Kasumi-1 (cell line): ENCODE results near the gene FSD1.
"Not testable (repeated sequence)": the region's sequence is repeated elsewhere in the genome, so short reads cannot be mapped to it uniquely, and the experiment has no call there.

Experiments used
- DNase-seq, 2 experiments: peaks; one replicate each; lab custom pipeline; 2025; lab: John Stamatoyannopoulos, UW

The FSD1 gene

DNA sequence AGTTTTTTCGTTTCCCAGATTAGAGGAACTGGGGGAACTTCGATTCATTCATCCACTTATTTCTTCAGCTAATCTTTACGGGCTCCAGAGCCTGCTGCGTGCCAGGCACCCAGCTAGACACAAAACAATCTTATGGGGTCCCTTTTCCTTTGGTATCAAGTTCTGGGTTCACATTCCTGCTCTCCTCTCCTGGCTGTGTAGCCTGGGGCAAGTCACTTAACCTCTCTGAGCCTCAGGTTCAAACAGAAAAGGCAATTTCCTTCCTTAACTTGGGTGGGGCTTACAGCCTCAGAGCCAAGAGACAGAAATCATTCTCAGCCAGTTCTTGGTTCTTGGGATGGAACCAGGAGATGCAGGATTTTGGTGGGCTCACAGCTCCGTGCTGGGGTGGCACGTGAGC, 19.4 kb upstream of the FSD1 start:
- DNase-seq: no peak

DNA sequence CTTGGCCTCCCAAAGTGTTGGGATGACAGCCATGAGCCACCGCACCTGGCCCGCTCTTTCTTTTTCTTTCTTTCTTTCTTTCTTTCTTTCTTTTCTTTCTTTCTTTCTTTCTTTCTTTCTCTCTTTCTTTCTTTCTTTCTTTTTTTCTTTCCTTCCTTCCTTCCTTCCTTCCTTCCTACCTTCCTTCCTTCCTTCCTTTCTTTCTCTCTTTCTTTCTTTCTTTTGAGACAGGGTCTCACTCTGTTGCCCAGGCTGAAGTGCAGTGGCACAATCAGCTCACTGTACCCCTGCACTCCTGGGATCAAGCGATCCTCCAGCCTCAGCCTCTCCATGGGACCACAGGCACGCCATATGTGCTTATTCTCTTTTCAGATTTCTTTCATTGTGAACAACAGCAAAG, 18.3 kb upstream of the FSD1 start:
- not testable (repeated sequence) for DNase-seq

DNA sequence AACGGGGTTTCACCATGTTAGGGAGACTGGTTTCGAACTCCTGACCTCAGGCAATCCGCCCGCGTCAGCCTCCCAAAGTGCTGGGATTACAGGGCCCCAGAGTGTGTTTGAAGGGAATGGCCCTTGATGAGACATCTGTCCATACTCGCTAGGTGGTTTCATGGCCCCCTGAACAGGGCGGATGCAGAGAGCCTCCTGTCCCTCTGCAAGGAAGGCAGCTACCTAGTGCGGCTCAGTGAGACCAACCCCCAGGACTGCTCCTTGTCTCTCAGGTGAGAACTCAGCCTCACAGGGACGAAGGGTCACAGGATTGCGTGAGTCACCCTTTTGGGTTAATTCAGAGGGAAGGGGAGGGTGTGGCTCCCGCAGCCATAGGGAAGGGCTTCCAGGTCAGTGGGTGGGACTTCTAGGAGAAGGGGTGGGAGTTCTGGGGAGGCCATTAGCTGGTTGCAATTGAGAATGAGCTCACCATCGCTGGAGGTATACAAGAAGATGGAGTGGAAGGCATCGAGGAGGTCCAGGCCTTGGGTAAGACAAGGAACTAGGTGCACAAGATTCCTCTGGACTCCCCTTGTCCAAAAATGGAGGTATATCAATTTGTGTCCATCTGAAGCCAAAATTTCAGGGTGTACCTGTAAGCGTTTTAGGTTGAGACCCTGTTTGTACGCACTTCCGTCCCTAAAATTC, 16.2 kb upstream of the FSD1 start:
- DNase-seq: no peak

DNA sequence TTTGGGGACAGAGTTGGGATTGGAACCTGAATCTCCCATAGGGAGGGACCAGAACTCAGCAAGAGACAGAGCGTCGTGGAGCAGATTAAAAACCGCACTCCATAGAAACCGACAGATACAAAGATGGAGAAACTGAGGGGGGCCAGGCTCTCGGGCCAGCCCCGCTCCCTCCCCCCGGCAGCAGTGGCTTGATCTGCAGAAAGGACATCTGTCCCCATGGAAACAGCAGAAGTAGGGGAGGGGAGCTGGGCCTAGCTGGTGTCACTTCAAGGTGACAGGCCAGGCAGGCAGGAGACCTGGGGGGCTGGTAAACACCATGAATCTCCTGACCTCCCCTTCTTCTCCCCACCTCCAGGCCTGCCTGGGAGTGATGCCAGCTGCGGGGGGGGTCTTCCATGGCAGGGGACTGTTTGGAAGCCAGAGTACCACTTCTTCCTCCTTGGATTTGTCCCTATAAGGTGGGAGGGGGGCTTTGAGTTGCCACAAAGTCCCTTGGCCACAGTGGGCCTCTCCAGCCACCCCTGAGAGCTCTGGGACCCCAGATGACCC, 13.1 kb upstream of the FSD1 start:
- no peak for DNase-seq

DNA sequence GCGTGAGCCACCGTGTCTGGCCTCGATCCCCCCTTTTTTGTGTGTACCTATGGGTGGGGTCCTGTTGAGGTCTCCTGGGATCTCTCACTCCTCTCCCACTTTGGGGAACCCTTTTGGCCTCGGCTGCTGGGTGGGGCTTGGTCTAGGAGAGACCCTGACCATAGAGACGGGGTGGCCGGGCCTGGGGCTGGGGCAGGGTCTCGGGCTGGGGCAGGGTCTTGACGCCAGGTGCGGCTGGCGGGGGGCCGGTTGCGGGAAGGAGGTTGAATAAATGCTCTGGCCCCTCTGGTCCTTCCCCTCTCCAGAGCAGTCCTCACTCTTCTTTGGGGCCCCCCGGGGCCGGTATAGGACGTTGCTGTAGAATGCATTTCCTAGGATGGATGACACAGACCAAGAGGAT, 11.9 kb upstream of the FSD1 start:
- no peak for DNase-seq

DNA sequence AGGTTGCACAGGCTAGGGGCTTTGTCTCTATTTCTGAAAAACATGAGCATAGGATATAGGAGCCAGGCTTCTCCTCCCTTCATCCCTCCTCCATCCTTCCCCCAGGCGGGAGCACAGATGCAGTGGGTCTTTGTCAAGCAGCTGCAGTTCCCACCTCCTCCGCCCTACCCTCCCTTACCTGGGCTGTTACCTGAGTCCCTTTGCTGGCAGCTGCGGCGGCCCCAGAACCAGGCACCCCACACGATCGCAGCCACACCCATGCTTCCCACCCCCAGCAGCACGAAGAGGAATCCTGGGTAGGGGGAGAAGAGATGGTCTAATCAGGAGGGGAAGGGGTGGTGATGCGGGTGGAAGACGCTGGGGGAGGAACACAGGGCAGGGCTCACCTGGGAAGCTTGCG, 10.0 kb upstream of the FSD1 start:
- no peak for DNase-seq

DNA sequence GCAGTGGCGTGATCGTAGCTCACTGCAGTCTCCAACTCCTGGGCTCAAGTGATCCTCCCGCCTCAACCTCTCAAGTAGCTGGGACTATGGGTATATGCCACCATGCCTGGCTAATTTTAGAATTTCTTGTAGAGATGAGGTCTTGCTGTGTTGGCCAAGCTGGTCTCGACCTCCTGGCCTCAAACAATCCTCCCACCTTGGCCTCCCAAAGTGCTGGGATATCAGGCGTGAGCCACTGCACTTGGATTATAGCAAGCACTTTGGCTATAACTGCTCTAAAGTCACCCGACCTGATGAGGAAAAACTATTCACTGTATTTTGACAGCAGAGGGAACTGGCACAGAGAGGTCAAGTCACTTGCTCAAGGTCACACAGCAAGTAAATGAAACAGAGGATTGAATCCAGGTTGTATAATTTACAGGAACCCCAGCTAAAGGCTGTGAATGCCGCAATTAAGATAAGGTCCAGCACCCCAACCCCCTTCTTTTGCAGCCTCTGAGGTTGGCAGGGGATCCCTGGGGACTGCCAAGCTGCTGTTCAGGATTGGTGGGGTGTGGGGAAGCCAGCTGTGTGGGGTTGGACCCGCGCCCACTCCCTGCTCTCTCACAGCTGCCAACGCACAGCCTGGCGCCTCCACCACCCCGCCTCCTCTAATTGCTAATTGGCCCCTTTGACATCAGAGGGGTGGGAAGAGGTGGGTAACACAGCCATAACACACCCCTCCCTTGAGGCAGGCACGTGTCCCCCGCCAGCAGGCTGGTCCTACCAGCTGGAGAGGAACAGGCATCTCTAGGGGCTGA, 8.2 kb upstream of the FSD1 start:
- no peak for DNase-seq

DNA sequence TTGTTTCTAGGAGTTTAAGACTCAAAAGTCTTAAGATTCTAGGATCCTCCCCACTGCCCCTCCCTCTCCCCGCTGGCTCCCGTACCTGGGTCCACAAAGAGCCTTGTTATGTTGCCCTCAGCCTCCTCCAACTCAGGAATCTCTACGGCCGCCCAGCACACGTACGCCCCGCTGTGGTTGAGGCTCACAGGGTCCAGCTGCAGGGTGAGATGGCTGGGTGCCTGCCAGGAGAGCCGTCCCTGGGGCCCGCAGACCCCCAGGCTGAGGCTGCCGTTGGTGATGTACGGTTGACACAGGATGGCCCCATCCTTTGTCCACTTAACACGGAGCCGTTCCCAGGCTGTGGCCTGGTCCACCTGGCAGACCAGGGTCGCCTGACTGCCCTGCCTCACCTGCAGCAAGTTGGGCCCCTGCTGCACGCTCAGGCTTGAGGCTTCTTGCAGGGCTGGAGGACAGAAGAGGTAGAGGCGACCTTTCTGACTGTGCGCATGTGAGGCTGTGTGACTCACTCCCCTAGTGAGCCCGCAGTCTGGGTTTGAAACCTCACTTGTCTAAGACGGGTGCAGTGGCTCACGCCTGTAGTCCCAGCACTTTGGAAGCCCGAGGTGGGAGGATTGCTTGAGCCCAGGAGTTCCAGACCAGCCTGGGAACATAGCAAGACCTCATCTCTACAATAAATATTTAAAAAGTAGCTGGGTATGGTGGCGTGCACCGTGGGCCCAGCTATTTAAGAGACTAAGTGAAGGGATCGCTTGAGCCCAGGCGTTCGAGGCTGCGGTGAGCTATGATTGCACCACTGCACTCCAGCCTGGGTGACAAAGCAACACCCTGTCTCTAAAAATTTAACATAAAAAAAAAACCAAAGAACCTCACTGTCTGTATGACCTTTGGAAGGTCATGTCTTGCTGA, 6.2 kb upstream of the FSD1 start:
- no peak for DNase-seq

DNA sequence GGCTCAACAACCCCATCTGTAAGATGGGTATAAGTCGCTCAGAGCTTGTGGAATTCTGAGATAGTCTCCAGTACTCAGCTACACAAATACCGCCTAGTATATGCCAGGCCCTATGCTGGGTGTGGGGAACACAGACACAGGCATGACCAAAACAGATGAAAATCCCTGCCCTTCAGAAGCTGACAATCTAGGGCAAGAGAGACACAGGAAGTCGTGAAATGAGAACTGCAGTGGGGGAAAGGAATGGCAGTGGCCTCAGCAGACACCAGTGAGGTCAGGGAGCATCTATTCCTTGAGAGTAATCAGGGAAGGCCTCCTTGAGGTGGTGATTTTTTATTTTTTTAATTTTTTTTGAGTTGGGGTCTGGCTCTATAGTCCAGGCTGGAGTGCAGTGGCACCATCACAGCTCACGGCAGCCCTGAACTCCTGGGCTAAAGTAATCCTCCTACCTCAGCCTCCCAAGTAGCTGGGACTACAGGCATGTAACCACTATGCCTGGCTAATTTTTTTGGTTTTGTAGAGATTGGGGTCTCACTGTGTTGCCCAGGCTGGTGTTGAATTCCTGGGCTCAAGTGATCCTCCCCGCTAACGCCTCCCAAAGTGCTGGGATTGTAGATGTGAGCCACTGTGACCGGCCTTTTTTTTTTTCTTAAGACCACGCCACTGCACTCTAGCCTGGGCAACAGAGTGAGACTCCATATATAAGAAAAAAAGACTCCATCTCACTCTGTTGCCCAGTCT, 5.4 kb upstream of the FSD1 start:
- no peak for DNase-seq

DNA sequence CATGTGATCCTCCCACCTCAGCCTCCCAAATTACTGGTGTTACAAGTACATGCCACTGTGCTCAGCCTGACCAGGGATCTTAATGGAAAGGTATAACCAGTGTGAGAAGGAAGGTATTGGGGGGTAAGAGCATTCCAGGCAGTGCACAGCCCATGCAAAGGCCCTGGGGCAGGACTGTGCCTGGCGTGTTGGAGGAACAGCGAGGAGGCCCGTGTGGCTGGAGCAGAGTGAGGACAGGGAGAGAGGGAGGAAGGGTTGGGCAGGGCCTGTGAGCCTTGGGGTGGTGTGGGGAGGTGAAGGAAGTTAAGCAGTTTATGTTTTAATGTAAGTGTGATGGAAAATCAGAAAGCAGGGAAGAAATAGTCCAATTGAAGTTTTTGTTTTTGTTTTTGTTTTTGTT, 3.8 kb upstream of the FSD1 start:
- DNase-seq: no peak

DNA sequence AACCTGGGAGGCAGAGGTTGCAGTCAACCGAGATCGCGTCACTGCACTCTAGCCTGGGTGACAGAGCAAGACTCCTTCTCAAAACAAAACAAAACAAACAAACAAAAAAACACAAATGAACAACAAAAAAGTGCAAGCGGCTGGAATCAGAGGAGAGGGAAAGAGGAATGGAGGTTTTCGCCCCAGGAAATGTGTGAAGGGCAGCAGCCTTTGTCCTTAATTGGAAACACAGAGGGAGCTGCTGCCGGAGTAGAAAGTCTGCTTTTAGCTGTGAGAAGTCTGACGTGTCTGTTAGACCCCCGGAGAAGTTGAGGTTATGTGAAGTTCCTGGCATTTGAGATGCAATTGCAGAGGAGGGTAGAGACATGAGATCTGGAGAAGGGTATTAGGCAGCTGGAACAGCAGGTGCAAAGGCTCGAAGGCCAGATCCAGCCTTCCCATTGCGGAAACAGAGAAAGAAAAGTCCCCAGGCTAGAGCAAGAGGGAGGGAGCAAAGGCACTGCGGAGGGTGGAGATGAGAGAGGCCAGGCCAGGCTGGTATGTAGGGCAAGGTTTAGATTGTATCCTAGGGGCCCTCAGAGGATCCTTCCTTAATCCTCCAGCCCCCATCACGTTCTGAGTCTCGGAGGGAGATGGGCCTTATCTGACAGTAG, 2.7 kb upstream of the FSD1 start:
- peak; percentile 75 to 76 for DNase-seq

DNA sequence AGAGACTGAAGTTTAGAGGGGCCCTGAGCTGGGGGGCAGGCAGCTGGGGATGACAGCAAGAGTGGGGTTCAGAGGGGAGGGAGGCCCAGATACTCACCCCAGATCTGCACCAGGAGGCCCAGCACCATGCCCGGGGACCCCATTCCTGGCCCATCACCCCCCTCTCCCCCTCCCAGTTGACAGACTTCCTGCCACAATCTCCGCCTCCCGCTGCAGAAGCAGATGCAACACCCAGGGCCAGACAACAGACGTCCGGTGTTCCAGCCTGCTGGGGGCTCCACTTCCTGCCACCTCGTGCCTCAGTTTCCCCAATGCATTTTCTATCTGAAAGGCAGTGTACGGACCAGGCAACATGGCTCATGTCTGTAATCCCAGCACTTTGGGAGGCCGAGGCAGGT, 2.2 kb upstream of the FSD1 start, which contains the start of gene TMIGD2:
Gene TMIGD2, minus strand, starts transcription at position 147 of the 398 bp plus-strand sequence. Its CDS starts 4 bp downstream, at position 143.
- DNase-seq: peak; percentile 74 to 75

DNA sequence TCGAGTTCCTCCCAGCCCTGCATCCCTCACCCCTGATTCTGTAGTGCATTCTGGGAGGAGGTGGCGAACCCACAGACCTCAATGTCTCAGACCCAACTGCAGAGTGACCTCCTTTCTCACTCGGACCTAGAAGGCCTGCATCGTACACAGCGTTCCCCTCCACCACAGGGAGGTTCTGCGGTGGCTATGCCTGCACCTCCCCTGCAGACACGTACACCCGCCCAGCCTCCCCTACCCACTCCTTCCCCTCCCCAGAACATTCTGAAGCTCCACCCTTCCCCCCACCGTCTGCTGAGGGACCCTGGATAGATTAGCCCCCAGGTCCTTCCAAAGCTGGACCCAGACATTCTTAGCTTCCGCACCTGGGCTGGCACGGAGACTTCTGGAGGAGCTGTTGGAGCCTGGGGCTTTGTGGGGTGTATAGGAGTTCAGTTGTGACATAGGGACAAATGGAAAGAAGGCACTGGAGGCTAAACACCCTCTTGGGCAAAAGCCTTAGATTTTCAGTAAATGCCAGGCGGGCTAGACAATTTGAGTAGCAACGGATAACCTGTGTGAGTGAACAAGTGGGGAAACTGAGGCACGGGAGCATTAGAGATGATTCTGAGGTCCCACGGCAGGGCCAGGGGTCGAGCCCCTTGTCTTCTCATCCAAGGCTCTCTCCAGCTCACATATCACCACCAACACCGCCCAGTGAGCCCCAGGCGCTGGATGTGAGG, 420 bp upstream of the FSD1 start:
- DNase-seq: no peak

DNA sequence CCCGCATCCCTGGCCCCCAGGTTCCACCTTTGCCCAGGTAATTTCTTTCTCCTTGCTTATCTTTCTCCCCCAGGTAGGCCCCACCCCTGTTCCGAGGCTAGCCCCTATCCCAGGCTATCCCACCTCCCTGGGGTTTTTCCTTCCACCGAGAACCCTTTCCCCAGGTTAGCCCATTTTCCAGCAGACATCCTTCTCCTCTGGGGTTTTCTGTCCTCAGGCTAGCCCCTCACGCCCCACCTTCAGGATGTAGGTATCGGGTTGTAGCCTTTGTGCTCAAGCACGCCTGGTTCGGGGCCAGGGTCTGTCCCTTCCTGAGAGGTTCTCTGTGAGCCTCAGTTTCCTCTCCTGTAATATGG, 837 bp downstream of the FSD1 start:
- DNase-seq: no peak

DNA sequence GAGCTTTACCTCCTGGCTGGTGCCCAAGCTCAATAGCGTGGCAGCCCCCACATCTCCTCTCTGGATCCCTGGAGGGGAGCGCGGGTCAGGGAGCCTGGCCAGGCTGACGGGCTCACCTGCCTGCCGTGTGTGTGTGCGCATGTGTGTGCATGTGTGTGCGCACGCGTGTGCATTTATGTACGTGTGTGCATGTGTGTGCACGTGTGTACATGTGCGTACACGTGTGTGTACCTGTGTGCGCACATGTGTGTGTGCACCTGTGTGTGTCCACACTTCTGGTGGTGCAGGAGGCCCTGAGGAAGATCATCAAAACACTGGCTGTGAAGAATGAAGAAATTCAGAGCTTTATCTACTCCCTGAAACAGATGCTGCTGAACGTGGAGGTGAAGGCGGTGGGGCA, 1.3 kb downstream of the FSD1 start:
- DNase-seq: no peak

DNA sequence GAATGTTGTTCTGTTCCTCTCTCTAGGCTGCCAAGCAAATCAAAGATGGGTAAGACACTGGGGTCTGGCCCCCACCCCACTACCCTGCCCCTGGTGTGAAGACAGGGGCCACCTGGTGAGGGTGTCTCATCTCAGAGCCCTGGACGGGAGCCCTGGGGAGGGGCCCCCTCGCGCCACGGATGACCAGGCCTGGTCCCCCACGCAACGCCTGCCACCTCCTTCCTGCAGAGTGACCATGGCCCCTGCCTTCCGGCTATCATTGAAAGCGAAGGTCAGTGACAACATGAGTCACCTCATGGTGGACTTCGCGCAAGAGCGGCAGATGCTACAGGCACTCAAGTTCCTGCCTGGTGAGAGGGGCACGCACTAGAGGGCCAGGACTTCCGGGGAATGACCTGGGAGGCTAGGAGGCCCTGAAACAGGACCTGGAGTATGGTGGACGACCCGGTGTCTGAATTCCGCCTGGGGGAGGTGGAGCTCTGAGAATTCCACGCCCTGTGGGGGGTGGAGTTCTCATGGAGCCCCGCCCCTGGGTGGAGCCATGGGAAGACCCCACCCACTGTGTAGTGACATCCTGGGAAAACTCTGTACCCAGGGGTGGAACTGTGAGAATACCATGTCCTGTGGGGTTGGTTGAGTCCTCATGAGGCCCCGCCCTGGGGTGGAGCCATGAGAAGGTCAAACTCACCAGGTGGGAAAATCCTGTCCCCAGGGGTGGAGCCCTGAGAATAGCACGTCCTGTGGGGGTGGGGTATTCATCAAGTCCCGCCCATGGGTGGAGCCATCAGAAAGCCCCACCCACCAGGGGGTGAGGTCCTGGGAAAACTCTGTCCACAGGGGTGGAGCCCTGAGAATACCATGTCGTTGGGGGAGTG, 6.1 kb downstream of the FSD1 start:
- no peak for DNase-seq

DNA sequence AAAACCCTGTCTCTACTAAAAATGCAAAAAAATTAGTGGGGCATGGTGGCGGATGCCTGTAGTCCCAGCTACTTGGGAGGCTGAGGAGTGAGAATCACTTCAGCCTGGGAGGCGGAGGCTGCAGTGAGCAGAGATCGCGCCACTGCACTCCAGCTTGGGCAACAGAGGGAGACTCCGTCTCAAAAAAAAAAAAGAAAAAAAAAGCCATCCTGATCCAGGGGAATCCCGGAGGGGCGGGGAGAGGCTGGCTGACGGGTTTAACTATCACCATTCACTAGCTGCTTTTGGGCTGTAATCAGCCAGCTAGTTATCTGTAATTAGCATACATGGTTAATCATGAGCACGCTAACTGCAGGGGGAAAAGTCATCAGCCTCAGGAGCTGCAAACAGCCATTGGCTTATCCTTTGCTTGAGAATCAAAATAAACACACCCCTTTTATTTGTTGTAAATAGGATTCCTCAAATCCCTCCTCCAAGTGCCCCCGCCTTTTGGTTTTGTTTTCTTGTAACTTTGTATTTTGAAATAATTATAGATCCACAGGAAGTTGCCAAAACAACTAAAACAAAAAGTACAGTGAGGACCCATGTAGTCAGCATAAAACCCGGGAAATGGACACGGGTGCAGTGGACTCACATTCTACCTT, 9.6 kb downstream of the FSD1 start:
- DNase-seq: no peak

DNA sequence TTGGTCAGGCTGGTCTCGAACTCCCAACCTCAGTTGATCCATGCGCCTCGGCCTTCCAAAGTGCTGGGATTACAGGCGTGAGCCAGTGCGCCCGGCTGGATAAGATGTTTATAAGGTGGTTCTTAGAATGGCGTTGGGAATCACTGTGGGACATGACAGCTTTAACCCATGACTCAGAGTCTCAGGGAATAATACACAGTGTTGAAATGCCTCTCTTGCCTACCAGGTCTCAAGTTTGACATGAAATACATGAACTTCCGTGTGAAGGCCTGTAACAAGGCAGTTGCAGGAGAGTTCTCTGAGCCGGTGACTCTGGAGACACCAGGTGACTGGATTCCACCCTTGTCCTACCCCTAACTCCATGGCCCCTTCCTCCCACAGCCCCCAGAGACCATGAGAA, 12.6 kb downstream of the FSD1 start:
- DNase-seq: no peak

DNA sequence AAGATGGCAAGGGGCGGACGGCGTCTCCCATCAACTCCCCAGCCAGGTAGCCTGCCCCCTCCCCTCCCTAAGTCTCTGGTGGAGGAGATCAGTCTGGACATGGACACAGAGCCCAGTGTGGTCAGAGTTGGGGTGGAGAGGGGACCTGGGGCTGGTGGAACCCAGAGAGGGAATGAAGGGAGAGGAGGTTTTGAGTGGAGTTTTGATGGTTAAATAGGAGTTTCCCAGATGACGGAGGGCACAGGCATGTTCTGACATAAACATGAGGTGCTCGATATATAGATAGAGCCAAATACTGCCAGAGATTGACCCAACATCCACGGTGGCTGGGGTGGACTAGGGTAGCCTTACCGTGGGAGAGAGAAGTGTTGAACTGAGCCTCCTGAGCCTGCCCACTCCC, 14.1 kb downstream of the FSD1 start:
- no peak for DNase-seq
